Type B pancreatic cell (in vitro differentiated cells): Measurements from ENCODE around the gene ASPN. TPM values are rescaled to one million over a fixed set of nuclear protein-coding genes. Genes with fewer than 3 reads are reported as not detected.

ENCODE experiments used
- DNase-seq: peaks from one replicate; pipeline ENCODE4 v3.0.0; 2021; ENCODE audit warnings: mixed read lengths; ENCODE audit not compliant: unreplicated experiment; ENCODE audit errors: extremely low spot score
- H3K27ac Mint-ChIP-seq: 2 replicates; pipeline ENCODE4 v1.8.0; 2021; ENCODE audit warnings: mild to moderate bottlenecking, mixed read lengths
- H3K27me3 Mint-ChIP-seq: 2 replicates; pipeline ENCODE4 v1.8.0; 2021; ENCODE audit warnings: mixed read lengths
- H3K36me3 Mint-ChIP-seq: 2 replicates; pipeline ENCODE4 v1.8.0; 2021; ENCODE audit warnings: mixed read lengths
- H3K4me1 Mint-ChIP-seq: one replicate; pipeline ENCODE4 v1.8.0; 2021; ENCODE audit warnings: mixed read lengths; ENCODE audit not compliant: unreplicated experiment
- H3K4me3 Mint-ChIP-seq: 2 replicates; pipeline ENCODE4 v1.8.0; 2021; ENCODE audit warnings: mild to moderate bottlenecking, mixed read lengths
- H3K9me3 Mint-ChIP-seq: 2 replicates; pipeline ENCODE4 v1.8.0; 2021; ENCODE audit warnings: mixed read lengths
- CTCF ChIP-seq: fragments of 200-600 bp; sonication (generic); conservative IDR thresholded peaks from 2 replicates; pipeline ENCODE4 v1.5.0; 2021; ENCODE audit warnings: antibody characterized with exemption, mild to moderate bottlenecking
- total RNA-seq: library from RNA; stranded (reverse); gene quantifications from 2 replicates; pipeline ENCODE4 v1.2.1, GENCODE V29; 2021; ENCODE audit warnings: low replicate concordance

Gene ASPN
- total RNA-seq, 1 donor from 2014 or later: 1.3 TPM

- no peaks in the 10 kb centered on the region for H3K27me3 Mint-ChIP-seq
- no peak overlapping the region for H3K4me3 Mint-ChIP-seq
- H3K36me3 Mint-ChIP-seq: no peaks in the 10 kb centered on the region
- no peak for DNase-seq
- no peak overlapping the region for H3K27ac Mint-ChIP-seq
- H3K4me1 Mint-ChIP-seq: no peaks in the 10 kb centered on the region
- no peaks in the 10 kb centered on the region for H3K9me3 Mint-ChIP-seq
- no peak for TF ChIP-seq CTCF
Observed at GRCh38 chr9:92474587-92474986, 7.7 kb downstream of the ASPN start.

- DNase-seq: no peak
- TF ChIP-seq CTCF: no peak
- H3K4me3 Mint-ChIP-seq: no peak overlapping the region
- no peaks in the 10 kb centered on the region for H3K4me1 Mint-ChIP-seq
- H3K9me3 Mint-ChIP-seq: no peaks in the 10 kb centered on the region
- no peaks in the 10 kb centered on the region for H3K36me3 Mint-ChIP-seq
- H3K27ac Mint-ChIP-seq: no peak overlapping the region
- H3K27me3 Mint-ChIP-seq: no peaks in the 10 kb centered on the region
Observed at GRCh38 chr9:92468206-92468605, 14.1 kb downstream of the ASPN start.

- no peak overlapping the region for H3K27ac Mint-ChIP-seq
- no peak overlapping the region for H3K4me3 Mint-ChIP-seq
- H3K36me3 Mint-ChIP-seq: no peaks in the 10 kb centered on the region
- no peaks in the 10 kb centered on the region for H3K27me3 Mint-ChIP-seq
- no peak for DNase-seq
- H3K4me1 Mint-ChIP-seq: no peaks in the 10 kb centered on the region
- H3K9me3 Mint-ChIP-seq: no peaks in the 10 kb centered on the region
- no peak for TF ChIP-seq CTCF
Observed at GRCh38 chr9:92467511-92467910, 14.8 kb downstream of the ASPN start.

- Mint-ChIP-seq H3K4me1 (no peaks in the 10 kb centered on the region), H3K9me3 (no peaks in the 10 kb centered on the region), H3K27me3 (no peaks in the 10 kb centered on the region), H3K27ac (no peak overlapping the region), H3K4me3 (no peak overlapping the region), H3K36me3 (no peaks in the 10 kb centered on the region)
- no peak for TF ChIP-seq CTCF
- no peak for DNase-seq
Observed at GRCh38 chr9:92467041-92467440, 15.3 kb downstream of the ASPN start.

GRCh38 chr9:92463984-92464383 lies 18.3 kb downstream of the ASPN start:
- no peaks in the 10 kb centered on the region for H3K36me3 Mint-ChIP-seq
- H3K27ac Mint-ChIP-seq: no peak overlapping the region
- H3K9me3 Mint-ChIP-seq: no peaks in the 10 kb centered on the region
- no peaks in the 10 kb centered on the region for H3K4me1 Mint-ChIP-seq
- TF ChIP-seq CTCF: no peak
- H3K27me3 Mint-ChIP-seq: peaks cover 2% of the 10 kb centered on the region
- H3K4me3 Mint-ChIP-seq: no peak overlapping the region
- no peak for DNase-seq

GRCh38 chr9:92463387-92463786 lies 18.9 kb downstream of the ASPN start:
- TF ChIP-seq CTCF: no peak
- DNase-seq: no peak
- Mint-ChIP-seq H3K27ac (no peak overlapping the region), H3K27me3 (peaks cover 6% of the 10 kb centered on the region), H3K36me3 (no peaks in the 10 kb centered on the region), H3K4me1 (no peaks in the 10 kb centered on the region), H3K4me3 (no peak overlapping the region), H3K9me3 (no peaks in the 10 kb centered on the region)
